GM23248 (cell line): ENCODE measurements around the gene SRP54.

Experiments used
- EZH2 ChIP-seq: fragments of 200-600 bp; sonication (generic); IDR thresholded peaks from 2 replicates; pipeline ENCODE4 v1.6.1; 2018; ENCODE audit warnings: antibody characterized with exemption, mild to moderate bottlenecking; ENCODE audit not compliant: insufficient read depth, poor library complexity, severe bottlenecking
- EZH2phosphoT487 ChIP-seq: fragments of 200-600 bp; sonication (generic); IDR thresholded peaks from 2 replicates; pipeline ENCODE4 v1.6.1; 2018; ENCODE audit warnings: antibody characterized with exemption, moderate library complexity, mild to moderate bottlenecking, low read depth; ENCODE audit not compliant: insufficient read depth

DNA sequence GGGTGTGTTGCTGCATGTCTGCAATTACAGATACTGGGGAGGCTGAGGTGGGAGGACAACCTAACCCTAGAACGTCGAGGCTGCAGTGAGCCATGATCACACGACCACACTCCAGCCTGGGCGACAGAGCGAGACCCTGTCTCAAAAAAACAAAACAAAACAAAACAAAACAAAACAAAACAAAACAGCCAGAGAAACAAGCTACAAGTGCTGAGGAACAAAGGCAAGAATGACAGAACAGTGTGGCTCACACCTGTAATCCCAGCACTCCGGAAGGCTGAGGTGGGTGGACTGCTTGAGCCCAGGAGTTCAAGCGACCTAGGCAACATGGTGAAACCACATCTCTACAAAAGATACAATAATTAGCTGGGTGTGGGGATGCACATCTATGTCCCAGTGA, 38.0 kb upstream of the SRP54 start:
- TF ChIP-seq EZH2 (no peak), EZH2phosphoT487 (no peak)
